ENCODE results near the gene CBARP.

Gene CBARP

GRCh38 chr19:1264801-1265614 is 27.2 kb upstream of the CBARP start:
- DNase-seq (ENCODE audit: low read depth), result peak; percentile 95

GRCh38 chr19:1263188-1263587 is 25.4 kb upstream of the CBARP start:
- DNase-seq (ENCODE audit: low read depth), result no peak

- peak; percentile 63 for DNase-seq (ENCODE audit: low read depth)
Observed at GRCh38 chr19:1262623-1263123, 24.9 kb upstream of the CBARP start.

- DNase-seq (ENCODE audit: low read depth), result peak; percentile 53
Observed at GRCh38 chr19:1261798-1262622, 24.2 kb upstream of the CBARP start.

- no peak for DNase-seq (ENCODE audit: low read depth)
Observed at GRCh38 chr19:1261538-1261797, 23.7 kb upstream of the CBARP start.

- peak; percentile 95 for DNase-seq (ENCODE audit: low read depth)
Observed at GRCh38 chr19:1260749-1261537, 23.1 kb upstream of the CBARP start.

- peak; percentile 44 for DNase-seq (ENCODE audit: low read depth)
Observed at GRCh38 chr19:1259876-1260748, 22.3 kb upstream of the CBARP start.

GRCh38 chr19:1259206-1259875 is 21.5 kb upstream of the CBARP start:
- DNase-seq (ENCODE audit: low read depth), result peak; percentile 83

GRCh38 chr19:1258707-1259205 is 21.0 kb upstream of the CBARP start:
- no peak for DNase-seq (ENCODE audit: low read depth)

- DNase-seq (ENCODE audit: low read depth), result no peak
Observed at GRCh38 chr19:1258163-1258492, 20.3 kb upstream of the CBARP start.

- DNase-seq (ENCODE audit: low read depth), result no peak
Observed at GRCh38 chr19:1257475-1258162, 19.8 kb upstream of the CBARP start.

- DNase-seq (ENCODE audit: low read depth), result no peak
Observed at GRCh38 chr19:1256646-1257474, 19.1 kb upstream of the CBARP start.

- DNase-seq (ENCODE audit: low read depth), result no peak
Observed at GRCh38 chr19:1255186-1256161, 17.7 kb upstream of the CBARP start.

- DNase-seq (ENCODE audit: low read depth), result no peak
Observed at GRCh38 chr19:1254530-1255185, 16.9 kb upstream of the CBARP start.

GRCh38 chr19:1254081-1254527 is 16.3 kb upstream of the CBARP start:
- no peak for DNase-seq (ENCODE audit: low read depth)

- no peak for DNase-seq (ENCODE audit: low read depth)
Observed at GRCh38 chr19:1253514-1254080, 15.8 kb upstream of the CBARP start.

All from EH (cell line).